CD4-positive, alpha-beta T cell treated with Interleukin-2 at 100 ng/mL for 4 hours (primary cell): ENCODE data around the gene TRUB2.

Experiments used
- DNase-seq: peaks from one replicate; pipeline ENCODE4 v3.0.0-alpha.2; 2020; ENCODE audit warnings: low spot score

TRUB2 gene, protein sequence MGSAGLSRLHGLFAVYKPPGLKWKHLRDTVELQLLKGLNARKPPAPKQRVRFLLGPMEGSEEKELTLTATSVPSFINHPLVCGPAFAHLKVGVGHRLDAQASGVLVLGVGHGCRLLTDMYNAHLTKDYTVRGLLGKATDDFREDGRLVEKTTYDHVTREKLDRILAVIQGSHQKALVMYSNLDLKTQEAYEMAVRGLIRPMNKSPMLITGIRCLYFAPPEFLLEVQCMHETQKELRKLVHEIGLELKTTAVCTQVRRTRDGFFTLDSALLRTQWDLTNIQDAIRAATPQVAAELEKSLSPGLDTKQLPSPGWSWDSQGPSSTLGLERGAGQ

DNA sequence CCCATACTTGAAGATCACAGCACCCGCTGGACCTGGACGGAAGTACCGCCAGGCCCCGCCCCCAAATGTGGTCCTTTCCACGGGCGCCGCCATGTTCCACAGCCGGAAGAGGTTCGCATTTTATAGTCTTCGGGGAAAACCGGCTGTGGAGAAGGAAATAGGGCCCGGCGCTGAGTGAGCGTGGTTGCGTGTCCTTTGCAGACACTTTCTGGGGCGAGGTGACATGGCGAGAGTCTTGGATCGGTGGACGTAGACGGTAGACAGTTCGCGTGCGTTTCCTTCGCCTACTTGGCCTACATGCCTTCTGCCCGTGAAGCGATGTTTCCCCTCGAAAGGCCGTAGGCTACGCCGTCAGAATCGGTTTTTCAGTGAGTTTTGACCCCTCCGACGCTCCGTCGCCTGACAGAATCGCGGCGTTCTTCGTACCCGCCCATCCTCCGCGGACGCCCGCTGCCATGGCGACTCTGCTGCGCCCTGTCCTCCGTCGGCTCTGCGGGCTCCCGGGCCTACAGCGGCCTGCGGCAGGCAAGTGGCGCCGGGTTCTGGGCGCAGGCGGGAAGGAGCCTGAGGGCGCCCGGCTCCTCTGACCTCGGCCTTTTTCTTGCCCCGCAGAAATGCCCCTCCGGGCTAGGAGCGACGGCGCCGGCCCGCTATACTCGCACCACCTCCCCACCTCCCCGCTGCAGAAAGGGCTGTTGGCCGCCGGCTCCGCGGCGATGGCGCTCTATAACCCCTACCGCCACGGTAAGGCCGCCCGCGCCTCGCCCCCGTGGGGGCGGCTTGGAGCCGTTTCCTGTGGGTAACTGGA, at the start of gene TRUB2, which contains the start of gene COQ4:
TRUB2 (minus strand) TSS at position 44 of the 808 bp plus-strand sequence; CDS start at position 5, 39 bp downstream.
COQ4 (plus strand) TSS at position 436 of the 808 bp plus-strand sequence; CDS start at position 456, 20 bp downstream.
- peak; percentile 93 for DNase-seq

DNA sequence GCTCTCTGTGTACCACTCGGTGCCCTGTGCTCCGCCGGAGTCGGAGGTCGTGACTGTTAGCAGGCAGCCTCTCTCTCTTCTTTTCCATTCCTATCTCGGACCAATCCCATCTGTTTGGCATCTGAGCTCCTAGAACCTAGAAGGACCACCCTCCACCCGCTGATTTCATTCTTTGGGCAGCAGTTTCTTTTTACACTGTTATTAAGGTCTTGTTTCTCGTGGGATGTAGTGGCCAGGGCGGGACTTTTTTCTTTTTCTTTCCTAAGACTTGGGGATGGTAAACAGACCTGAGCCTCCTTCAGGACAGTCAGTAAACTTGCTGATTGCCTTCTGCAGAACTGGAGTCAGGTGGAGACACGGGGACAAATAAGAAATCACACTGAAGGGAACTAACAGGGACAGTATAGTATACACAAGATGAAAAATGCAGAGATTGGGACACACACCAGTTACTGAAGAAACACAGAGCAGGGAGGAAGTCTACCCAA, 49.4 kb upstream of the TRUB2 start:
- DNase-seq = no peak

DNA sequence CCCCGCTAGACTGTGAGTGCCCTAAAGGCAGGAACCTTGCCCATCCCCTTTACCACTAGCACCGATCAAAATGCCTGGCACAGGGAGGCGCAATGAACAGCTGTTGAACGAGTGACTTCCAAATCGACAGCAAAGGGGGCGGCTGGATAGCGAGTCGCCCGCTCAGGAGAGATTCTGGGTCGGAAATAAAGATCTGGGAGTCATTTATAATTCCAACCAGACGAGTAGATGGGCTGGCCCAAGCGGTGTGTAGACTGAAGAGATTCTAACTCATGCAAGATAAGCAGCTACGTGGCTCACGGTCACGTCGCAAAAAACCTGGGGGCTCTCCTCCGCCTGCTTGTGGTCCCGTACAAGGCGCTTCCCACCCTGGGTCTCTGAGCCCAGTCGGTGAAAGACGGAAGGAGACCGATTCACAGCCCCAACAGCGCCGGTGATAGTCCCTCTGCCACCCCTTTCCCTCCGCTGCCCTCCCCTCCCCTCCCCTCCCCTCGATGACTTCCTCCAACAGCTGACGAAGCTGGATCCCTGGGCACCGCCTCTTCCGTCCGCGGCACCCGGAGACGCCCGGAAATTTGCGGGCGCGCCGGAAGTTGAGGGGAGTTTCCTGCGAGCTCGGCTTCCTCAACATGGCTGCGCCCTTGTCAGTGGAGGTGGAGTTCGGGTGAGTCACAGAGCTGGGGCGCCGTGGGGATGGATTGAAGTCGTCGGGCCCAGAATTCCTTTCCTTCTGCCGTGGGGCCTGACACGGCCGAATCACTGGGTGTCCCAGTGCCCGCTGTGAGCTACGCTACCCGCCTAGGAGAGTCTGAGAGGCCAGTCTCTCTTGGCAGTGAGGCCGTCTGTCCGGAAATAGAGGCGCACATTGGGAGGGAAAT, 48.7 kb upstream of the TRUB2 start, which contains the start of gene URM1:
URM1 (plus strand) TSS at position 623 of the 878 bp plus-strand sequence; CDS start at position 630, 7 bp downstream.
- peak; percentile 95 for DNase-seq

DNA sequence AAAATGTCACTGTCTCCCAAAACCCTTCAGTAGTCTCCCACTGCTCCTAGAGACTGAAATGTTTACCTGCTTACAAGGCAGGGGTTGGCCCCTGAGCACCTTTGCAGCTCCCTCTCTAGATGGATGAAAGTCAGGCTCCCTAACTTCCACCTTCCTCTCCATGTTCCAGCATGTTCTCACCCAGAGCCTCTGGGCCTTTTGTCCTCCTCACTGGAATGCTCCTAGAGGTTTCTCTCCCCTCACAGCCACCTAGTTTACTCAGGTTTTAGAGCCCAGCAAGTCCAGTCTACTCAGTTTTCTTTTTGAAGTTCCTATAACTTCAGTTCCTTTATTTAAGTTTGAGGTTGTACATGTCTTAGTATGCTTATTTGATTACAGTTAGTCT, 48.1 kb upstream of the TRUB2 start:
- no peak for DNase-seq

DNA sequence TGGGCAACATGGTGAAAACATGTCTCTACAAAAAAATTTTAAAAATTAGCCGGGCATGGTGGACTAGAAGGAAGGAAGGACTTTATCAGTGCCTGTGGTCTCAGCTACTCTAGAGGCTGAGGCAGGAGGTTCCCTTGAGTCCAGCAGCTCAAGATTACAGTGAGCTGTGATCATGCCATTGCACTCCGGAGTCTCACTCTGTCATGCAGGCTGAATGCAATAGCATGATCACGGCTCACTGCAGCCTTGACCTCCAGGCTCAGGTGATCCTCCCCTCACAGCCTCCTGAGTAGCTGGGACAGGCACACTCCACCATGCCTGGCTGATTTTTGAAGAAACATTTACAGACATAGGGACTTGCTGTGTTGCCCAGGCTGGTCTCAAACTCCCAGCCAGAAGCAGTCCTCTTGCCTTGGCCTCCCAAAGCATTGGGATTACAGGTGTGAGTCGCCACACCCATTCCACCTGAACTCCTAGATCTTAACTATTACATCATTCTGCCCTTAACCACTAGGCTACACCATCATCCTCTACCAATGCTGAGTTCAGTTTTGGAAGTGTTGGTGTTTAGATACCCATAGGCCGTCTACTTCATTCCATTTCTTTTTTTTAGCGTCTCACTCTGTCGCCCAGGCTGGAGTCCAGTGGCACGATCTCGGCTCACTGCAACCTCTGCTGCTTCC, 46.9 kb upstream of the TRUB2 start:
- DNase-seq = no peak

DNA sequence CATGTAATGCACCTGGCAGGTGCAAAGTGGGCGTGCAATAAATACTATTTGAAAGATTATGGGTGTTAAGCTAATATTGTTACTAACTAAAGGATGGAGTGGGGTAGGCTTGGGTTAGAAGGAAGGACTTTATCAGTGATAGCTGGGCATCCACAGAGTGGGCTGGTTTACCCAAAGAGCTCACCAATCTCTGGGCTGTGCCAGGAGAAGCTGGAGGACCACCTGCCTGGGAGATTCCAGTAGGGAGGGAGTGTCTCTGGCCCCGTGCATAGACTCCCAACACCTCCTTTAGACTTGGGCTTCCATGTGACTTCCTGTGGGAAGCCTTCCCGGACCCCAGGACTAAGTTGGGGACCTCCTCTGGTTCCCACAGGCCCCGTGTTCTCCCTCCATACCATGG, 43.3 kb upstream of the TRUB2 start:
- no peak for DNase-seq

DNA sequence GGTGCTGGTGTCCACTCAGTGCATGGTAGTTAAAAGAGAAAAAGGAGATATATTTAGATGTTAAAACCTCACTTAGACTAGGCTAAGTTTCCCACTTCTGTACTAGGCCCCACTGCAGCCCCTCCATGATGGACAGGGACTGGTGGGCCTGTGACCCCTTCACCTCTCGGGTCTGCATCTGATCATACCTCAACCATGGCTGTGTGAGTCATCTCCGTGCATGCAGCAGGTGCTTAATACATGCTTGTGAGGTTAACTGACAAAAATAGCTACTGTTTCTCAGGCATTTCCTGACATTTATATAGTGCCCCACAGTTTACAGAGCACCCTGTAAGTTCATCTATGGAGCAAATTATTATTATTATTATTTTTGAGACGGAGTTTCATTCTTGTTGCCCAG, 40.5 kb upstream of the TRUB2 start:
- DNase-seq = no peak

DNA sequence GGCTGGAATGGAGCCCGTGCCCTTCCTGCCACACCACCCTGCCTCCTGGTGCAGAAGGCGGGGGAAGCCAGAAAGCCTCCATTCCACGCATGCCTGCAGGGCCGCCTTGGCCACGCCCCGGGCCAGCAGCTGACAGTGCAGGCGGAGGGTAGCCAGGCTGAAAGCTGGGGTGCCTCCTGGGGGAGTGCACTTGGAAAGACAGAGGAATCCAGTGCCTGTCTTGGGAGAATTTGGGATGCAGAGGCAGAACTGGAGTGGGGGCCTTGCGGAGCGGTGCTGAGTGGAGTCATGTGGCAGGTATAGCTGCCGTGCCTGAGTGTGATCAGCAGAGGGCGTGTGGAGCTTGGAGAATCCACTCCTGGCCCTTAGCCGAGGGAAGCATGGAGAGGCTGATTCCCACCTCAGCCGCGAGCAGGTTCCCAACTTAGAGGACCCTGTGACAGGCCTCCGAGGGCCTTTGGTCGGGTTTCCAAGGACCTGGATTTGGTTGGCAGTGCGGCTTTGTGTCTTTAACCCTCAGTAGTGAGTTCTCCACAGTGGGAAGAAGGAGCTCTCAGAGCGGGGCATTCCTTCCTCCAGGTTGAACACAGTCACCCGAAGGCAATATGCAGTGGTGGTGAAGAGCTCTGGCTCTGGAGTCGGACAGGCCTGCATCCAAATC, 39.9 kb upstream of the TRUB2 start:
- DNase-seq = peak; percentile 70

DNA sequence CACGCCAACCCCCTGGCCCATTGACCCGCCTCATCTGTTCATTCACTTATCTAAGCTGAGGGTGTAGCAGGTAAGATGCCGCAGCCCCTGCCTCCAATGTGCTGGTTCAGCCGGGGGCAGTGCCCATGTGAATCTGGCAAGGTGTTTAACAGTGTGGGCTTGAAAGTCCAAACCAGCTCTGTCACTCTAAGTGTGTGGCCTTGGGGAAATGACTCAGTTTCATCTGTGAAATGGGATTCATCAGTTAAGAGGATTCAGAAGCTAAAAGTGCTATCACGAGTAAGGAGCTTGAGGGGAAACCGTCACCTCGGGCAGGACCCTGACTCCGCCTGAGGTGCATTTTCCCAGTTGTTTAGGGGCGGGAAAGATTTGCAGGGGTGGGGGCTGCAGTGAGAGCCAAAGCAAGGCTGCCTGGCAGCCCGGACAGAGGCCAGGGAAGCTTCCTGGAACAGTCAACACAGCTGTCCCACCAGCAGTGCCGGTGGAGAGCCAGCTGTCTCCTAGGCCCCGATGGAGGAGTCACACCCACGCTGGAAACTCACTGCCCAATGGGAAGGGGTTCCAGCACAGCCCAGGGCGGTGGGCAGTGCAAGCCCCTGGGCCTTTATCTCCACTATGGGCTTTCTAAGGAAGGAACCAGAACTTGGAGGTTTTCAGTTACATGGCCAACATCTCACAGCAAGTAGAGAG, 39.2 kb upstream of the TRUB2 start:
- DNase-seq = no peak

DNA sequence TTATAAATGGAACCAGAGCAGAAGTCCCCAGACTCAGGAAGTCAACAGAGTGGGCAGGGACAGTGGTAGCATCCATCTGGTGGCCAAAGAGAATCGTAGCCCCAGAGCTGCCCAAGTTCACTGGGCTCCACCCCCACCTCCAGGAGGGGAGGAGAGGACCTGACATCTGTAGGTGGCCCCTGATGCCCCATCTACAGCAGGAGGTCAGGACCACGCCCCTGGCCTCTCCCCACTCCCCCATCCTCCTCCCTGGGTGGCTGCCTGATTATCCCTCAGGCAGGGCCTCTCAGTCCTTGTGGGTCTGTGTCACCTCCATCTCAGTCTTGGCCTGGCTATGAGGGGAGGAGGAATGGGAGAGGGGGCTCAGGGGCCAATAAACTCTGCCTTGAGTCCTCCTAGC, 38.6 kb upstream of the TRUB2 start:
- DNase-seq = no peak

DNA sequence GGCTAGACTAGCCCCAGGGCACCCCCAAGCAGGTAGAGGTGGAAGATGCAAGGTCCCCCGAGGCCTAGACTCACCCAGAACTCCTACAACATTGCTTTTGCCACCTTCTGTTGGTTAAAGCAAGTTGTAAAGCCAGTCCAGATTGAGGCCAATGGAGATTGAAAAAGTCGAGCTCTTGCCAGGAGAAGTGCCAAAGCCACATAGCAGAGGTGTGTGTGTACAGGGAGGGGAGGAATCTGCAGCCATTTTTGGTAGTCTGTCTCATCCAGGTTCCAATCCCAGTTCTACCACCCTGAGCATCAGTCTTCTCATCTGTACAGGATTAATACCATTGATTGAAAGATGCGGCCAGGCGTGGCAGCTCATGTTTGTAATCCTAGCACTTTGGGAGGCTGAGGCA, 36.6 kb upstream of the TRUB2 start:
- DNase-seq = no peak

DNA sequence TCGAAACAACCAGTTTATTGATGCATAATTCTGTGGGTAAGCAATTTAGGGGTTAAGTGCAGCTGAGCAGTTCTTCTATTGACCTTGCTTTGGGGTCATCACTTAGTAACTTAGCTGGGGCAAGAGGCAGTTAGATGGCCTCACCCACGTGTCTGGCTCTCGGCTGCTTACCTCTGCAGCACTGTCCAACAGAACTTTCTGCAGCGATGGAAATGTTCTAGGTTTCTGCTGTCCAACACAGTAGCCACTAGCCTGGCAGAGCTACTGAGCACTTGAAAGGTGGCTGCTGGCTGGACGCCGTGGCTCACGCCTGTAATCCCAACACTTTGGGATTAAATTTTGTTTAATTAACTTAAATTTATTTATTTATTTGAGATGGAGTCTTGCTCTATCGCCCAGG, 35.8 kb upstream of the TRUB2 start:
- no peak for DNase-seq

DNA sequence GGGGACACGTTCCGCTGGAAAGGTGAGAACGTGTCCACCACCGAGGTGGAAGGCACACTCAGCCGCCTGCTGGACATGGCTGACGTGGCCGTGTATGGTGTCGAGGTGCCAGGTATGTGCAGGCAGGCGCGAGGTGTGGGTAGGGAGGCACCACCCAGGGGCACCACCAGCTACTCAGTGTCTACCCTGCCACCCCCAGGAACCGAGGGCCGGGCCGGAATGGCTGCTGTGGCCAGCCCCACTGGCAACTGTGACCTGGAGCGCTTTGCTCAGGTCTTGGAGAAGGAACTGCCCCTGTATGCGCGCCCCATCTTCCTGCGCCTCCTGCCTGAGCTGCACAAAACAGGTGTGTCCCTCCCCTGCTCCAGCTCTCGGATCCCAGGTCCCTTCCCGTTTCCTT, 33.2 kb upstream of the TRUB2 start:
- no peak for DNase-seq

DNA sequence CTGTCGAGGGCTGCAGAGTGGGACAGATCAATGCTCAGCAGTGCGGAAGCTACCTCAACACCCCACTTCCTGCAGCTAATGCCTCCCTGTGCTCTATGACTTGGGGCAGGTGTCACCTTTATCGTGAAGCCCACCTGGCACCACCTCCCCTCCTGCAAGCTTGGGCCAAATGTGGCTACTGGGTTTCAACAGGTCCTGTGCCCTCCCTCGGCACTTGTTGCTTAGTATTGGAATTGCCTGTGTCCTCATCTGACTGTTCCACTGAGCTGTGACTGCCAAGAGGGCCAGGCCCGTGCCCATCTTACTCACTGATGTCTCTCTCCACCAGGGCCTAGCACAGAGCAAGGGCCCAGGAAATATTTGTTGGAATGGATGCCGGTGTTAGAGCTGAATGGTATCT, 27.5 kb upstream of the TRUB2 start:
- no peak for DNase-seq

DNA sequence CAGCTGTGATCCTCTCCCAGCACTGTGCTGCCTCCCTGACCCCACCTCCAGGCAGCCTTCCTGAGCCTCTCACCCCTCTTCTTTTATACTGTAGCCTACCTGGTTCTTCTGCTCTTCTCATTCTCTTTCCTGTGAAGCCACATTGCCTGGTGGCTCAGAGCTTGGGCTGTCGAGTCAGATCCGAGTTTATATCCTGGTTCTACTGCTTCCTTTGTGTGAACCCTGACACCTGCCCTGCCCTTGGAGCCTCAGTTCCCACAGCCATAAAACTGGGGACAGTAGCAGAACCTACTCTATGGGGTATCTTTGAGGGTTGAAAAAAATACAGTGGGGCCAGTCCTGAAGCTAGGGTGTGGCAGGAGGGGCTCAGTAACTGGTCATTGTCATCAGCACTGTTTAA, 26.9 kb upstream of the TRUB2 start:
- no peak for DNase-seq

DNA sequence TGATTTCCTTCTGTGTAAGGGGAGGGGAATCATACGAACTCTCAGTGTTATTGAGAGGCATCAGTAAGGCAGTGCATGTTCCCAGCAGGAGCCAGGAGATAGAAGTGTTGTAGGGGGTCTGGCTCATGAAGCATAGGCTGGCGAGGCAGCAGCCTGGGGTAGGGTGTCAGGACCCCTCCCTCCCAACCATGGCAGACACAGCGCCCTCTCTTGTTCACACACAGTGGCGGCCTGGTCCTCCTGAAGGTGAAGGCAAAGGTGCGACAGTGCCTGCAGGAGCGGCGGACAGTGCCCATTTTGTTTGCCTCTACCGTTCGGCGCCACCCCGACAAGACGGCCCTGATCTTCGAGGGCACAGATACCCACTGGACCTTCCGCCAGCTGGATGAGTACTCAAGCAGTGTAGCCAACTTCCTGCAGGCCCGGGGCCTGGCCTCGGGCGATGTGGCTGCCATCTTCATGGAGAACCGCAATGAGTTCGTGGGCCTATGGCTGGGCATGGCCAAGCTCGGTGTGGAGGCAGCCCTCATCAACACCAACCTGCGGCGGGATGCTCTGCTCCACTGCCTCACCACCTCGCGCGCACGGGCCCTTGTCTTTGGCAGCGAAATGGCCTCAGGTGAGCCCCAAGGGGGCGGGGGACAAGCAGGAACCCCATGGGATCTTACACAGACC, 22.8 kb upstream of the TRUB2 start:
- DNase-seq = no peak

DNA sequence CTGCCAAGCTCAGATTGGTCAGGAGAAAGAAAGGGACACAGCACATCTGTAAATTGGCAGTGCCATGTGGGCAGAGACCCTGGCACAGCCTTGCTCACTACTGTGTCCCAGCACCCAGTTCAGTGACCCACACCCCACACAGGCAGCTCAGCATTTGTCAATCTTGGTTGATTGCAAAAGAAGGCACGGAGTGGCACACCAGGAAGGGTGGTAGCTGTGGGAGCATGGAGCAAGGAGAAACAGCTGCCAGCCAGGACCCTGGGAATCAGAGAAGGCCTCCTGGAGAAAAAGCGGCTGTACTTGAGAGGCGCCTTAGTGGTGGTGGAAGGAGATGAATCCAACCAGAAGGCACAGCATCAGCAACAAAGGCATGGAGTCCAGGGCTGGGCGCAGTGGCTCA, 21.6 kb upstream of the TRUB2 start:
- no peak for DNase-seq

DNA sequence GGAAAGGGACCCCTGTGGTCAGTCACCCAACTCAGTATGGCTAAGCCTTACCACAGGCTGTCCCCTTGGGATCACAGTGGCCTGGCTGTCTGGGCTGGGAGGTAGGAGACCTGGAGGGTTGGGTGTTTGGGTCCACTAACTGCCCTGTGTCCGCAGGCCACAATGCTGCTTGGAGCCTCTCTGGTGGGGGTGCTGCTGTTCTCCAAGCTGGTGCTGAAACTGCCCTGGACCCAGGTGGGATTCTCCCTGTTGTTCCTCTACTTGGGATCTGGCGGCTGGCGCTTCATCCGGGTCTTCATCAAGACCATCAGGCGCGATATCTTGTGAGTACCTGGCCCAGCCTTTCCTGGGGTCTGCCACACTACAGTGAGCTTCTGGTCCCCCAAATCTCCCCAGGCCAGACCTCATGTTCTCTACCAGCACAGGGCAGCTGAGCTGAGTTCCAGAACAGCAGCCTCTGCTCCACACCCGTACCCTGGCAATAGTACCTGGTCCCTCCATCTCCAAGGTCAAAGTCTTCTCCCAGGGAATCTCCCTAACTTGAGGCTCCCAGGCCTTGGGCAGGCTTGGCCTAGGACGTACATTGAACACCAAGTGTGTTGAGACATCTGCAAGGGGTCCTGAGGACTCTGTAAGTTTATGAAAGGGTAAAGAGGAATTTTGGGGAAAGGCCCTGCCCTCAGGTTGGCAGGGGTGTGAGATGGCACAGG, 20.9 kb upstream of the TRUB2 start:
- no peak for DNase-seq

DNA sequence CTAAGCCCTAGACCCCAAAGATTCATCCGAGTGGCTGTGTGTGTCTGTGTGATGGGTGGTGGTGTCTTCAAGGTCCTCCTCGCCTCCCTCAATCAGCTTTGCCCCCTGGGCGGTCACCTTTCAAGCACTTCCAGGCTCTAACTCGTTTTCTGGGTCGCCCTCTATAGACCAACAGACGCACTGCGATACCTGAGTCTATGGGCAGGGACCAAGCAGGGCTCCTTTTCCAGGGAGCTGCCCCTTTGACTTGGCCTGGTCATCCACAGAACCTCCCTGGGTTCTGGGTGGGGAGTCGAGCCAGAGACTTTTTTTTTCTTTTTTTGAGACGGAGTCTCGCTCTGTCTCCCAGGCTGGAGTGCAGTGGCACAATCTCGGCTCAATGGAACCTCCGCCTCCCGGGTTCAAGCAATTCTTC, 19.2 kb upstream of the TRUB2 start:
- peak; percentile 77 for DNase-seq
